ENCODE data around the gene ATAD1.

ATAD1 gene

DNA sequence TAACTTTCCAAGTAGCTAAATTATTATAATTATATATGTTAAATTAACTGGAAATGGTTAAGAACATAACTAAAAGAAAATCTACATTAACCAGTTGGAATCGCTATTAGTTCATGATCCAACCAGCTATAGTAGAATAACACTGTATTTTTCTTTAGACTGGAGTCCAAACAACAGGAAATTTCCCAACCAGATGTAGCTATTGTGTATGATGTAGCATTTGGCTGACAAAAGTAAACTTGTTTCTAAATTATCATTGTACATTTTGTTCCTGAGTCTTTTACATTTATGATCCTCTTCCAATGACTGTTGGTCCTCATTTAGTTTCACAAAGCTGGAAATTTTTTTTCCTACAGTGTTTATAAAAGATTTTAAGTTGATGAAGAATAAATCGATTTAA, 96.2 kb downstream of the ATAD1 start:
- Mint-ChIP-seq H3K27me3 (no peaks in the 10 kb centered on the region), H3K9me3 (no peaks in the 10 kb centered on the region), H3K36me3 (ENCODE audit: low read depth) (peaks cover 9% of the 10 kb centered on the region), H3K27ac (no peak overlapping the region), H3K4me3 (no peak overlapping the region), H3K4me1 (ENCODE audit: low read depth) (peaks cover under 1% of the 10 kb centered on the region)
- intact Hi-C loops (cut with micrococcal nuclease) = no loop called here

DNA sequence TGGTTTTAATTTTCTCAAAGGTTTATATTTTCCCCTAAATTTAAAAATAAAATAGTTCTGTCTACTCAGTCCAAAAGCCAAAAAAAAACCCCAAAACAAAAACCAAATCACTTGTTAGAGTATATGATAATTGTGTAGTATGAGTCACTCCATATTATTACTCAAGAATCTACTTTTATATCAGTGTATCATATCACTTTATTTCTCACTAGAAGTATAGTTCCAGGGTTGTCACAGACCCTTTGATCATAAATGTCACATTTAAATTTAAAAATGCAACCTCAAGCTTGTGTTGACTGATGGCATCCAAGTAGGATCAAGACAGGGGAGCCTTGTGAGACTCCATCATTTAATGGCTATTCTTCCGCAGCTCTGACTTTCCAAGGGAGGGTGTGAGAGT, 97.4 kb downstream of the ATAD1 start:
- intact Hi-C loops (cut with micrococcal nuclease) = no loop called here
- Mint-ChIP-seq H3K27ac (no peak overlapping the region), H3K4me3 (no peak overlapping the region), H3K36me3 (ENCODE audit: low read depth) (peaks cover 14% of the 10 kb centered on the region), H3K9me3 (no peaks in the 10 kb centered on the region), H3K4me1 (ENCODE audit: low read depth) (peaks cover 11% of the 10 kb centered on the region), H3K27me3 (no peaks in the 10 kb centered on the region)

DNA sequence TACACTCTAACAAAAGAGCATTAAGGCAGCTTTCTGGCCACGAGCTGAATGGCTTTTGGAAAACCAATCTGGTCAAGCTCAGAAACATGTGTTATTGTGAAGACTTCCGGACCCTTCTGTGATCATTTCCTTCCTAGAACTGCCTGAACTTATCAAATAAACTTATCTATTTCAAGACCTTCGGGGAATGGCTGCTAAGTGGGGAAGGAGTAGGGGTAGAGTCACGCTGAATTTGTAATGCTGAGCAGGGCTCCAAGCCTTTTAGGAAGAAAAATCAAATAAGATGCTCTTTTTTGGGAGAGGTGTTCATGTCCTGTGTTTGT, 101.7 kb downstream of the ATAD1 start:
- Mint-ChIP-seq H3K4me1 (ENCODE audit: low read depth) (peaks cover 25% of the 10 kb centered on the region), H3K36me3 (ENCODE audit: low read depth) (peaks cover 47% of the 10 kb centered on the region), H3K9me3 (no peaks in the 10 kb centered on the region), H3K27me3 (no peaks in the 10 kb centered on the region), H3K27ac (no peak overlapping the region), H3K4me3 (no peak overlapping the region)
- intact Hi-C loops (cut with micrococcal nuclease) = no loop called here

DNA sequence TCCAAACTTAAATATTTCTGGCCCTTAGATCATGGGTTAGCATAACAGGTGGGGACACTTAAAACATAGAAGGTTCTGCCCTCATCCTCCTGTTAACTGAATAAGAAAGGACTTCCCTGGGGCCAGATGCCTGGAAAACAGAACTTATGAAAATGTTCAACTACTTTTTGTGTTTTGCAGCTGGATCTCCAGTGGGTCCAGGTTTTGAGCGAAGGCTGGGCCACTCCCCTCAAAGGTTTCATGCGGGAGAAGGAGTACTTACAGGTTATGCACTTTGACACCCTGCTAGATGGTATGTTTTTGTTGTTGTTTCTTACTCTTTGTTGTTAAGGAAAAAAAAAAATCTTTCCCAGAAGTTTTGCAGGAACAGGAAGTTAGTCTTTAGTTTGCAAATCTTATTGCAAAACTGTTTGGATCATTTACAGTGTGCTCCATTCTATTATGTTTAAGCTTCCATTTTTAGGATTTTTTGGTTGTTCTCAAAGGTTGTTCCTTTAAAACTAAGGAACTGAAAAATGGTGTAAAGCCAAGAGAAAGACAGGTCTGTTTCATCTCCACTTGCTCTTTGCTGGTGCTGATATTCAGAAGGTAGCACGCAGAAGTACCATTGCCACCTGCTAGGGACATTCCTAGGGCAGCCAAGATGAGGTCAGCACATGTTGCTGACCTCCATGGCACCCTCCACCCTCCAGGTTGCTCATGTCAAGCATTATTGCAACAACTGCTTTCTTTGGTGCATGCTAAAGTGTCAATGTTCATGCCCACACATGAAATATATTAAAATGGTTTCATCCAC, 102.3 kb downstream of the ATAD1 start:
- Mint-ChIP-seq H3K36me3 (ENCODE audit: low read depth) (peaks cover 47% of the 10 kb centered on the region), H3K9me3 (no peaks in the 10 kb centered on the region), H3K27ac (no peak overlapping the region), H3K4me1 (ENCODE audit: low read depth) (peaks cover 25% of the 10 kb centered on the region), H3K27me3 (no peaks in the 10 kb centered on the region), H3K4me3 (no peak overlapping the region)
- intact Hi-C loops (cut with micrococcal nuclease) = no loop called here

DNA sequence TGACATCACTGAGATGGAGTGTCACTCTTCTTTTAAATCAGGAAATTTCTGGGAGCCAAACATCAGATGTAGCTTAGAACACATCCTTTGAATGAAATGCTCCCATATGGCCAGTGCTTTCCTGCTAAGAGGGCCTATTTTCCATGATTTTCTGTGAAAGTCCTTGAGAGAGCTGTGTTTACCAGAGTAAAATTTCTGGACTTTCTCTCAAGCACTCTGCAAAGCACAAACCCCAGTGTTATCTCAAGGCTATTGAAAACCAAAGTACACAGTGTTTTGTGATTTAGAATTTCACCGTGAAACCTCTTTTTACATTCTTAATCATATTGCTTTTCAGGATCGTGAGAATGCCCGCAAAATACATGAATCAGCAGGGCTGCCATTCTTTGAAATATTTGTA, 104.3 kb downstream of the ATAD1 start:
- no peaks in the 10 kb centered on the region for H3K27me3 Mint-ChIP-seq

DNA sequence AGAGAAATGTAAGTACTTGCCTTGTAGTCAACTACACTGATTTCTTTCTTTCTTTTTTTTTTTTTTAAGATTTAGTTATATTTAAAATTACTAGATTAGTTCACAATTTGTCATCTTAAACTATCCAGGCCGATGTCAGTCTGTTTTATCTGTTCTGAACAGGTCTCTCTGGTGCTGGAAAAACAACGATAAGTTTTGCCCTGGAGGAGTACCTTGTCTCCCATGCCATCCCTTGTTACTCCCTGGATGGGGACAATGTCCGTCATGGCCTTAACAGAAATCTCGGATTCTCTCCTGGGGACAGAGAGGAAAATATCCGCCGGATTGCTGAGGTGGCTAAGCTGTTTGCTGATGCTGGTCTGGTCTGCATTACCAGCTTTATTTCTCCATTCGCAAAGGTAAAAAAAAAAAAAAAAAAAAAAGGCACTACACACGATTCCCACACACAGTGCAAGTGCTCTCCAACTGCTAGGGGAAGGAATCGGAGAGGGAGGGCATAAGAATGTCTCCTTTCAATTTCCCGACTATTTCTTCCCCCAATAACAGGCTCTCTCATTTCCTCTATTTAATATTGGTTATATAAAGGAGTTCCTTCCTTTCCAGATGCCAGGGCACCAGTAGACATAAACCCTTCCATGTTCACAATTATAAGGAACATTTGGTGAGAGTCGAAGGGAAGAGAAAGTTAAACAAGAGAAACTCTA, 105.0 kb downstream of the ATAD1 start:
- Mint-ChIP-seq H3K27me3 (no peaks in the 10 kb centered on the region), H3K9me3 (no peaks in the 10 kb centered on the region), H3K4me1 (ENCODE audit: low read depth) (peaks cover 25% of the 10 kb centered on the region), H3K36me3 (ENCODE audit: low read depth) (peaks cover 57% of the 10 kb centered on the region), H3K4me3 (no peak overlapping the region), H3K27ac (no peak overlapping the region)
- intact Hi-C loops (cut with micrococcal nuclease) = no loop called here

More for the DNA sequence above, 104.3 kb downstream of the ATAD1 start:
- no peak overlapping the region for H3K27ac Mint-ChIP-seq
- no peaks in the 10 kb centered on the region for H3K9me3 Mint-ChIP-seq
- intact Hi-C loops (cut with micrococcal nuclease) = no loop called here
- peaks cover 25% of the 10 kb centered on the region for H3K4me1 Mint-ChIP-seq (ENCODE audit: low read depth)
- H3K4me3 Mint-ChIP-seq = no peak overlapping the region
- peaks cover 57% of the 10 kb centered on the region for H3K36me3 Mint-ChIP-seq (ENCODE audit: low read depth)

DNA sequence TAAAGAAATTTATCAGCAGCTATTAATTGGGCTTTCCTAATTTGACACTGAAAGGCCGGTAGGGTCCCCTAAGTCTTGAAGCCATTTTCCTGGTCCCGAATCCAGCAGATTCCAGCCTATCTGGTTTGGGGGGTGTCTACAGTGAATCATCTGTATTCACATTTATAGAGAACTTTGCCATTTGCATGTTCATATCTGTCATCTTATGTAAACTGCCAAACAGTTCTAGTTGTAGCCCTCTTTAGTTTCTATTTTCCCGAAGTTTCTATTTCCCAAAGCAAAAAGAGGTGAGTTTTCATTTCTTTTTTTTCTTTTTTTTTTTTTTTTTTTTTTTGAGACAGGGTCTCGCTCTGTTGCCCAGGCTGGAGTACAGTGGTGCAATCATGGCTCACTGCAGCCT, 110.8 kb downstream of the ATAD1 start:
- peaks cover 19% of the 10 kb centered on the region for H3K36me3 Mint-ChIP-seq (ENCODE audit: low read depth)

DNA sequence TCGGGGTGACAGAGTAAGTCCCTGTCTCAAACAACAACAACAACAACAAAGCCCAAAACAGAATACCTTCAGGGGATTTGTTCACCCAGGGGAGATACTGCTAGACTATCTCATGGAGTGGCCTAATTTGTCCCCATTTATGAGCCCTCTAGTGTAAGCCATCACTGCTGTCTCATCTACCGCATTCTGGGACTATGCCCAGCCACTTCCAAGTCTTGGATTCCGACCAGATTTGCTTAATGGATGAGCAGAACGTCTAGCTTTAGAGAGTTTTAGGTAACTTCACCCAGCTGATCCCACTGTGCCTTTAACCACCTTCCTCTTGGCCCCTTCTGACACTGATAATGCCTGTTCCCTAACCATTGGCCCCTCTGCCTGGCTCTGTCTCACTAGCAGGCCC, 111.3 kb downstream of the ATAD1 start:
- H3K9me3 Mint-ChIP-seq = no peaks in the 10 kb centered on the region
- no peak overlapping the region for H3K27ac Mint-ChIP-seq
- H3K4me3 Mint-ChIP-seq = no peak overlapping the region
- intact Hi-C loops (cut with micrococcal nuclease) = no loop called here
- H3K4me1 Mint-ChIP-seq (ENCODE audit: low read depth) = no peaks in the 10 kb centered on the region
- H3K27me3 Mint-ChIP-seq = no peaks in the 10 kb centered on the region
- H3K36me3 Mint-ChIP-seq (ENCODE audit: low read depth) = peaks cover 14% of the 10 kb centered on the region

More for the DNA sequence above, 110.8 kb downstream of the ATAD1 start:
- Mint-ChIP-seq H3K27me3 (no peaks in the 10 kb centered on the region), H3K4me3 (no peak overlapping the region), H3K4me1 (ENCODE audit: low read depth) (no peaks in the 10 kb centered on the region), H3K9me3 (no peaks in the 10 kb centered on the region), H3K27ac (no peak overlapping the region)
- intact Hi-C loops (cut with micrococcal nuclease) = no loop called here

DNA sequence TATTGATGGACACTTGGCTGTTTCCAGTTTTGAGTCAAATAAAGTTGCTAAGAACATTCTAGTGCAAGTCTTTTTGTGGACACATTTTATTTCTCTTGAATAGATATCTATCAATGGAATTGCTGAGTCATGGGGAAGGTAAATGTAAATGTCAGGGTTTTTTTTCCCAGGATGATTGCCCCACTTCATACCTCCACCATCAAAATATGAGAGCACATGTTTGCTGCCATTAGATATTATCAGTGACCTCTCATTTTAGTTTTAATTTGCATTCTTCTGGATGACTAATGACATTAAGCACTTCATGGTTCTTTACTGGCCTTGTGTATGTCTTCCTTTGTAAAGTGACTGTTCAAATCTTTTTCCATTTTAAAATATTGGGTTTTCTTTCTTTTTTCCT, 112.7 kb downstream of the ATAD1 start:
- H3K27ac Mint-ChIP-seq = no peak overlapping the region
- intact Hi-C loops (cut with micrococcal nuclease) = no loop called here
- no peak overlapping the region for H3K4me3 Mint-ChIP-seq
- no peaks in the 10 kb centered on the region for H3K9me3 Mint-ChIP-seq
- peaks cover 6% of the 10 kb centered on the region for H3K36me3 Mint-ChIP-seq (ENCODE audit: low read depth)
- no peaks in the 10 kb centered on the region for H3K4me1 Mint-ChIP-seq (ENCODE audit: low read depth)
- no peaks in the 10 kb centered on the region for H3K27me3 Mint-ChIP-seq

DNA sequence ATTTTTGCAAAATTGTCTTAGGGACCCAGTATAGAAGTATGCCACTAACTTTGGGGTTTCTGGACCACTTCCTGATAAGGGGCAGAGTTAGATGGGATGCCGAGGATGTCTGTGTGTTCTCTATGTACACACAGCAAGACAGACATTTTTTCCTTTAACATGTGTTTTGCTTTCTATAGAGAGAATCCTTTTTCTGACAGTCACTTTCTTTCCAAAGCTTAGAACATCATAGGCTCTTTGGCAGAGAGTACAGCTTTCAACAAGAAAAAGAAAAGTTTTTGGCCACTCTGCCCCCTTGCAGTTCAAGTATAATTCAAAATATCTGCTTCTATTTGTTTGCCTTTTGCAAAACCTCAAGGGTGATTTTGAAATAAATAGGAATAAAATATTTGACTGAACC, 114.3 kb downstream of the ATAD1 start:
- no peak overlapping the region for H3K27ac Mint-ChIP-seq
- H3K27me3 Mint-ChIP-seq = no peaks in the 10 kb centered on the region
- no peak overlapping the region for H3K4me3 Mint-ChIP-seq
- no peaks in the 10 kb centered on the region for H3K4me1 Mint-ChIP-seq (ENCODE audit: low read depth)
- intact Hi-C loops (cut with micrococcal nuclease) = no loop called here
- H3K9me3 Mint-ChIP-seq = no peaks in the 10 kb centered on the region
- no peaks in the 10 kb centered on the region for H3K36me3 Mint-ChIP-seq (ENCODE audit: low read depth)

DNA sequence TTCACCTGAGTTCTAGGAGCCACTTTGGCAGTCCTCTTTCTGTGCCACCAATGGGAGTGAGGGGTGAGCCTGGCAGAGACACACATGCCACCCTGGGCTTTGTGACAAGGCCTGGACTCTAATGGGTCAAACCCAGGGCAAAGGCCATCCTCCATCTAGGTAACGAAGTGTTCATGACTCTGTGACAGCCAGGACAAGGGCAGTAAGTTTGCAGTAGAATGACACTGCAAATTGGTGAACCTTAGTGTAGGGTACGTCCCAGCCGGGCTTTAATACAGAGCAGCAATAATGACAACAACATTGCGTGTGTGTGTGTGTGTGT, 115.1 kb downstream of the ATAD1 start:
- H3K36me3 Mint-ChIP-seq (ENCODE audit: low read depth) = no peaks in the 10 kb centered on the region
- no peak overlapping the region for H3K27ac Mint-ChIP-seq
- intact Hi-C loops (cut with micrococcal nuclease) = no loop called here
- H3K4me1 Mint-ChIP-seq (ENCODE audit: low read depth) = no peaks in the 10 kb centered on the region
- H3K27me3 Mint-ChIP-seq = no peaks in the 10 kb centered on the region
- H3K9me3 Mint-ChIP-seq = no peaks in the 10 kb centered on the region
- no peak overlapping the region for H3K4me3 Mint-ChIP-seq

DNA sequence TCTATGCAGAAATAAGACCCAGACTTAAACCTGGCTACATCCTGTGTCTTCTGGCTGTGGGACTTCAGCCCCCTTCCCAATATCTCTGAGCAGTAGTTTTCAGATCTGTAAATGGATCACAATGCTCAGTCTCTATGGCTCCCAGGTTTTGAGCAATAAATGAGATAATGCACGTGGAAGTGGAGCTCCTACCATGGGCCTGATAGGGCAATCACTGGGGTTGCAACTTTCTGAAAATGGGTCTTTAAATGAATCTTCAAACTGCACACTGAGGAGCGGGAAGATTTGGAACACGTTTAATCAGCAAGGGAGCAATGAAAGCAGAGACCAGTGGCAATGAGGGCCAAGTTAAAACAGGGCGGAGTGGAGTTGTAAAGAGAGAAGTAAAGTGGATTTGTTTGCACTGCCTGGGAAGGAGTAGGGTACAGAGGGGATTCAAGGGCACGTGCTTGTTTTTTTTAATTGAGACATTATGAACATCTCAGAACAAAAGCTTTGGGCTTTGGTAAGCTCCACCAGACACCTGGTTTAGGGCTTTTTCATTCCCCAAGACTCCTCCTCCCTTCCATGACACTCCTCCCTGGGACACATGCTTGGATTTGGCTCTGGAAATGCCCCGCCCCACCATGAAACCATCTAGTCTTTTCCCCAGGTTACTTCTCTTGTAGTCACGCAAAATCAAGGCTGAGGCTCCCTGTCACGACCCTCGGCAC, 115.6 kb downstream of the ATAD1 start:
- no peak overlapping the region for H3K4me3 Mint-ChIP-seq
- H3K27me3 Mint-ChIP-seq = no peaks in the 10 kb centered on the region
- H3K9me3 Mint-ChIP-seq = no peaks in the 10 kb centered on the region
- no peaks in the 10 kb centered on the region for H3K4me1 Mint-ChIP-seq (ENCODE audit: low read depth)
- no peak overlapping the region for H3K27ac Mint-ChIP-seq
- intact Hi-C loops (cut with micrococcal nuclease) = no loop called here
- no peaks in the 10 kb centered on the region for H3K36me3 Mint-ChIP-seq (ENCODE audit: low read depth)
